HPDE6-E6E7 (cell line): ENCODE measurements around the gene A2M.

ENCODE experiments used
- DNase-seq: peaks from one replicate; pipeline ENCODE4 v3.0.0; 2011; ENCODE audit warnings: missing footprints; ENCODE audit errors: extremely low spot score

Gene A2M

GRCh38 chr12:9099552-9100190 lies 16.0 kb downstream of the A2M start:
- DNase-seq: no peak

- DNase-seq: no peak
Measured at GRCh38 chr12:9098463-9099026, 17.2 kb downstream of the A2M start.

- DNase-seq: no peak
Measured at GRCh38 chr12:9098115-9098452, 17.6 kb downstream of the A2M start.

GRCh38 chr12:9096563-9097176 lies 19.0 kb downstream of the A2M start:
- DNase-seq: no peak

- DNase-seq: no peak
Measured at GRCh38 chr12:9095322-9095721, 20.4 kb downstream of the A2M start.

- no peak for DNase-seq
Measured at GRCh38 chr12:9094512-9095206, 21.1 kb downstream of the A2M start.

- no peak for DNase-seq
Measured at GRCh38 chr12:9091891-9092598, 23.7 kb downstream of the A2M start.

- DNase-seq: no peak
Measured at GRCh38 chr12:9090220-9090619, 25.5 kb downstream of the A2M start.

GRCh38 chr12:9087087-9087835 lies 28.5 kb downstream of the A2M start:
- no peak for DNase-seq

- DNase-seq: no peak
Measured at GRCh38 chr12:9086087-9086486, 29.6 kb downstream of the A2M start.

GRCh38 chr12:9084417-9084816 lies 31.3 kb downstream of the A2M start:
- no peak for DNase-seq

GRCh38 chr12:9083793-9084192 lies 31.9 kb downstream of the A2M start:
- no peak for DNase-seq

- no peak for DNase-seq
Measured at GRCh38 chr12:9081667-9082427, 33.9 kb downstream of the A2M start.

- DNase-seq: no peak
Measured at GRCh38 chr12:9079883-9080675, 35.6 kb downstream of the A2M start.

- no peak for DNase-seq
Measured at GRCh38 chr12:9079082-9079481, 36.6 kb downstream of the A2M start.

GRCh38 chr12:9077152-9078031 lies 38.3 kb downstream of the A2M start:
- DNase-seq: no peak

- DNase-seq: no peak
Measured at GRCh38 chr12:9076733-9077132, 39.0 kb downstream of the A2M start.

- no peak for DNase-seq
Measured at GRCh38 chr12:9075138-9075535, 40.6 kb downstream of the A2M start.
